Neural crest cell (in vitro differentiated cells): ENCODE results near the gene ACAD11. TPM values are rescaled to one million over a fixed set of nuclear protein-coding genes. Genes with fewer than 3 reads are reported as not detected.

ENCODE experiments used
- DNase-seq: peaks from one replicate; pipeline ENCODE4 v3.0.0; 2021; ENCODE audit warnings: low read depth, mixed read lengths, low spot score
- H3K27ac Mint-ChIP-seq: one replicate; pipeline ENCODE4 v1.8.0; 2021; ENCODE audit warnings: mild to moderate bottlenecking, mixed read lengths; ENCODE audit not compliant: unreplicated experiment
- H3K27me3 Mint-ChIP-seq: 2 replicates; pipeline ENCODE4 v1.8.0; 2021; ENCODE audit warnings: low read depth, mild to moderate bottlenecking, mixed read lengths
- H3K36me3 Mint-ChIP-seq: 2 replicates; pipeline ENCODE4 v1.8.0; 2021; ENCODE audit warnings: low read depth, mild to moderate bottlenecking, mixed read lengths
- H3K4me1 Mint-ChIP-seq: 2 replicates; pipeline ENCODE4 v1.8.0; 2021; ENCODE audit warnings: mixed read lengths
- H3K4me3 Mint-ChIP-seq: one replicate; pipeline ENCODE4 v1.8.0; 2021; ENCODE audit warnings: mild to moderate bottlenecking, mixed read lengths
- H3K9me3 Mint-ChIP-seq: 2 replicates; pipeline ENCODE4 v1.8.0; 2021; ENCODE audit warnings: mixed read lengths
- total RNA-seq: library from RNA; stranded (reverse); gene quantifications from 2 replicates; pipeline ENCODE4 v1.2.1, GENCODE V29; 2021
- TF ChIP-seq, protein P1 (sequence below): fragments of 200-600 bp; sonication (generic); conservative IDR thresholded peaks from 2 replicates; pipeline ENCODE4 v1.5.0; 2021; ENCODE audit warnings: antibody characterized with exemption, mild to moderate bottlenecking

ACAD11 gene
- total RNA-seq, 1 donor from 2014 or later: 16.7 TPM

DNA sequence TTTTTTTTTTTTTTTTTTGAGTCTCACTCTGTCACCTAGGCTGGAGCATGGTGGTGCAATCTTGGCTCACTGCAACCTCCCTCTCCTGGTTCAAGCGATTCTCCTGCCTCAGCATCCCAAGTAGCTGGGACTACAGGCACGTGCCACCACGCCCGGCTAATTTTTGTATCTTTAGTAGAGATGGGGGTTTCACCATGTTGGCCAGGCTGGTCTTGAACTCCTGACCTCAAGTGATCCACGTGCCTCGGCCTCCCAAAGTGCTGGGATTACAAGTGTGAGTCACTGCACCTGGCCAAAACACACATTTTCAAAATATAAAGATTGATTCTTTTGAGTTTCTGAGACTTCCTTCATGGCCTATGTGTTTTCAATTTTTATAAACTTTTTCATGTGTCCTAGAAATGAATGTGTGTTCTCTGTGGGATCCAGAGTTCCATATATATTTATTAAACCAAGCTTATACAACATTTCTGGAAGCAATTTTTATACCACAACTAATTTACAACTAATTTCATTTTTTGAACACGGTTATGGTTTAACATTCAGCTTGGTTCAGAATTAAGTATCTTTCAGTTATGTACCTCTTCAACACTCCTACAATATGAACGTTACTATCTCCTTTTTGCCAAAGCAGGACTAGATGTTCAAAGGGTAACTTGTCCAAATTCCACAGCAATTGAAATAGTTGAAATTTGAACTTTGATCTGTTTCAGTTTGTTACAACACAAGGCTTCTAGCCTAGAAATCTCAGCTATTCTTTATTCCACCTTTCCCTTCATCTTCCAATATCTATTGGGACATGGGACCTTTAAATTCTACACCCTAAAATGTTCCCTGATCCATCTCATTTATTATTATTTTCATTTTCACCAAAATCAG is 1.5 kb downstream of the ACAD11 start:
- TF ChIP-seq, protein P1, sequence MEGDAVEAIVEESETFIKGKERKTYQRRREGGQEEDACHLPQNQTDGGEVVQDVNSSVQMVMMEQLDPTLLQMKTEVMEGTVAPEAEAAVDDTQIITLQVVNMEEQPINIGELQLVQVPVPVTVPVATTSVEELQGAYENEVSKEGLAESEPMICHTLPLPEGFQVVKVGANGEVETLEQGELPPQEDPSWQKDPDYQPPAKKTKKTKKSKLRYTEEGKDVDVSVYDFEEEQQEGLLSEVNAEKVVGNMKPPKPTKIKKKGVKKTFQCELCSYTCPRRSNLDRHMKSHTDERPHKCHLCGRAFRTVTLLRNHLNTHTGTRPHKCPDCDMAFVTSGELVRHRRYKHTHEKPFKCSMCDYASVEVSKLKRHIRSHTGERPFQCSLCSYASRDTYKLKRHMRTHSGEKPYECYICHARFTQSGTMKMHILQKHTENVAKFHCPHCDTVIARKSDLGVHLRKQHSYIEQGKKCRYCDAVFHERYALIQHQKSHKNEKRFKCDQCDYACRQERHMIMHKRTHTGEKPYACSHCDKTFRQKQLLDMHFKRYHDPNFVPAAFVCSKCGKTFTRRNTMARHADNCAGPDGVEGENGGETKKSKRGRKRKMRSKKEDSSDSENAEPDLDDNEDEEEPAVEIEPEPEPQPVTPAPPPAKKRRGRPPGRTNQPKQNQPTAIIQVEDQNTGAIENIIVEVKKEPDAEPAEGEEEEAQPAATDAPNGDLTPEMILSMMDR: no peak
- no peaks in the 10 kb centered on the region for H3K27me3 Mint-ChIP-seq
- H3K4me3 Mint-ChIP-seq: peak overlapping the region; percentile 98
- DNase-seq: no peak
- H3K36me3 Mint-ChIP-seq: no peaks in the 10 kb centered on the region
- no peak overlapping the region for H3K27ac Mint-ChIP-seq
- H3K4me1 Mint-ChIP-seq: peaks cover 28% of the 10 kb centered on the region
- no peaks in the 10 kb centered on the region for H3K9me3 Mint-ChIP-seq

DNA sequence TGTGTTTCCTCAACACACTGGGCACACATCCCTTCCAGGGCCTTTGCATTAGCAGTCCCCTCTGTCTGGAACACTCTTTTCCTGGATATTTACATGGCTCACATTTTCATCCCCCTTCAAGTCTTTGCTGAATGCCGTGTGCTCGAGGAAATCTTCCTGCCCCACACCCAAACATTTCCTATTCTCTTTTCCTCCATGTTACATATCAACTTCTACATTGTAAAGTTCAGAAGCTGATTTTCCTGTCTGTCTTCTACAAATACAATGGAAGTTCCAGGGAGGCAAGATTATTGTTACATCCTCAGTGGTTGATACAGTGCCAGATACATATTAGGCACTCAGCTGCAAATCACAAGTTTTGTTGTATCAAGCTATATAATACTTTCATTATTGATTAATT is 4.1 kb downstream of the ACAD11 start:
- Mint-ChIP-seq H3K4me1 (peaks cover 14% of the 10 kb centered on the region), H3K27me3 (no peaks in the 10 kb centered on the region), H3K9me3 (no peaks in the 10 kb centered on the region), H3K27ac (no peak overlapping the region), H3K36me3 (no peaks in the 10 kb centered on the region), H3K4me3 (no peak overlapping the region)
- DNase-seq: no peak
- TF ChIP-seq, protein P1: no peak

- no peaks in the 10 kb centered on the region for H3K9me3 Mint-ChIP-seq
- TF ChIP-seq, protein P1: no peak
- peaks cover 14% of the 10 kb centered on the region for H3K4me1 Mint-ChIP-seq
- H3K27ac Mint-ChIP-seq: no peak overlapping the region
- DNase-seq: no peak
- no peaks in the 10 kb centered on the region for H3K36me3 Mint-ChIP-seq
- no peak overlapping the region for H3K4me3 Mint-ChIP-seq
- no peaks in the 10 kb centered on the region for H3K27me3 Mint-ChIP-seq
These were observed 4.9 kb downstream of the ACAD11 start for GRCh38 chr3:132654721-132655120.

DNA sequence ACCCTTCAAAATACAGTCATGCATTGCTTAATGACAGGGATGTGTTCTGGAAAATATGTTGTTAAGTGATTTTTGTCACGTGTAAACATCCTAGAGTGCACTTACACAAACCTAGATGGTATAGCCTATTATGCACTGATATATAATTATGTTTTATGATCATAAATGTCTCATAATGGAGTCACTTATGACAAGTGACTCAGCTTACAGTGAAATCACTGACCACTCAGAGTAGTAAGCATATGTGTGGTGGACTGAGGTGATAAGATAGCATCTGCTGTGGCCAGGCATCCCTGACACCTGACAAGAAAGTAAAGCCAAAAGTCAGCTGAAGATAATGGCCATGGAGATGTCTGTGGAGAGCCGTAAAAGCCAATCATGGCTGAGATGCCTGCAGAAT is 5.4 kb downstream of the ACAD11 start:
- no peaks in the 10 kb centered on the region for H3K27me3 Mint-ChIP-seq
- H3K4me3 Mint-ChIP-seq: no peak overlapping the region
- no peak for DNase-seq
- no peaks in the 10 kb centered on the region for H3K36me3 Mint-ChIP-seq
- H3K9me3 Mint-ChIP-seq: no peaks in the 10 kb centered on the region
- TF ChIP-seq, protein P1: no peak
- no peak overlapping the region for H3K27ac Mint-ChIP-seq
- H3K4me1 Mint-ChIP-seq: peaks cover 12% of the 10 kb centered on the region

DNA sequence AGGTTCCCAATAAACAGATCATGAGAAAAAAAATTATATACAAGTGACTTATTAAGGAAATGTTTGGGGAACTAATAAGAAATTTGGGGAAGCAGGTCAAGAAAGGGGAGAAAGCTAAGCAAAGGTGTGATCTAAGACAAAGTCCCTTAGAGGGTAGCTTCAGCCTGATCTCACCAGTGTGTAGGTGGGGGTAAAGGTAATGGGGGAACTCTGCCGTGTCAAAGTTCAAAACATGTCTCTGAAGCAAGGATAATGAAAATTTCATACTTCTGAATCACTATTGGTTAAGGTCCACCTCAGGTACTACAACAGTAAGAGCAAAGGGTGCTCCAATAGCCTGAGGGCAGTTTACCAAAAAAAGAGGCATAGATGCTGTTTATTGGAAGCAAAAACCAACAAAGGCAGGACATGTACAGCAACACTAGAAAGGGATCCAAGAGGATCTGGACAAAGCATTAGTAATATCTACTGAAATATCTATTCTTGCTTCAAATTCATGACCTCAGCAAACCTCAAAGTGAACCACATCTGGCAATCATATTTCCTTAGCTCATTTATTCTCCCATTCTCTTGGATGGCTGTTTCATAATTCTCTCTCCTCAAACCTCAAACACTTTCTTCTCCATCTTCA is 6.9 kb downstream of the ACAD11 start:
- Mint-ChIP-seq H3K27me3 (no peaks in the 10 kb centered on the region), H3K4me3 (no peak overlapping the region), H3K36me3 (no peaks in the 10 kb centered on the region), H3K27ac (no peak overlapping the region), H3K4me1 (no peaks in the 10 kb centered on the region), H3K9me3 (no peaks in the 10 kb centered on the region)
- TF ChIP-seq, protein P1: no peak
- no peak for DNase-seq
